Measurements from ENCODE around the gene NTN1.

- TF ChIP-seq, protein P1, sequence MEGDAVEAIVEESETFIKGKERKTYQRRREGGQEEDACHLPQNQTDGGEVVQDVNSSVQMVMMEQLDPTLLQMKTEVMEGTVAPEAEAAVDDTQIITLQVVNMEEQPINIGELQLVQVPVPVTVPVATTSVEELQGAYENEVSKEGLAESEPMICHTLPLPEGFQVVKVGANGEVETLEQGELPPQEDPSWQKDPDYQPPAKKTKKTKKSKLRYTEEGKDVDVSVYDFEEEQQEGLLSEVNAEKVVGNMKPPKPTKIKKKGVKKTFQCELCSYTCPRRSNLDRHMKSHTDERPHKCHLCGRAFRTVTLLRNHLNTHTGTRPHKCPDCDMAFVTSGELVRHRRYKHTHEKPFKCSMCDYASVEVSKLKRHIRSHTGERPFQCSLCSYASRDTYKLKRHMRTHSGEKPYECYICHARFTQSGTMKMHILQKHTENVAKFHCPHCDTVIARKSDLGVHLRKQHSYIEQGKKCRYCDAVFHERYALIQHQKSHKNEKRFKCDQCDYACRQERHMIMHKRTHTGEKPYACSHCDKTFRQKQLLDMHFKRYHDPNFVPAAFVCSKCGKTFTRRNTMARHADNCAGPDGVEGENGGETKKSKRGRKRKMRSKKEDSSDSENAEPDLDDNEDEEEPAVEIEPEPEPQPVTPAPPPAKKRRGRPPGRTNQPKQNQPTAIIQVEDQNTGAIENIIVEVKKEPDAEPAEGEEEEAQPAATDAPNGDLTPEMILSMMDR (IDR thresholded peaks at IDR 0.05; ENCODE audit: low read depth, low read length): no peak
- TF ChIP-seq EZH2phosphoT487 (IDR thresholded peaks at IDR 0.05; ENCODE audit: low read depth): no peak
These were observed 16.4 kb downstream of the NTN1 start for GRCh38 chr17:9037736-9038135.

Data from OCI-LY3 (cell line).